Muscle layer of duodenum (tissue), 2 donors: ENCODE measurements around the gene RFPL1.

Source experiments
- H3K27ac ChIP-seq: one replicate; pipeline ENCODE4 v1.7.0; 2013; ENCODE audit warnings: mild to moderate bottlenecking, low read length
- H3K27me3 ChIP-seq: one replicate; pipeline ENCODE4 v1.7.0; 2013; ENCODE audit warnings: low read depth, mild to moderate bottlenecking, control low read depth, low read length
- H3K36me3 ChIP-seq, 2 donors: one replicate each; pipeline ENCODE4 v1.7.0; 2013; ENCODE audit warnings: low read length in 2 of 2, control low read depth in 1 of 2, mild to moderate bottlenecking in 1 of 2; ENCODE audit not compliant: insufficient read depth in 2 of 2, control insufficient read depth in 1 of 2
- H3K4me1 ChIP-seq, 2 donors: one replicate each; pipeline ENCODE4 v1.7.0; 2013; ENCODE audit warnings: low read length in 2 of 2, mild to moderate bottlenecking in 2 of 2, control low read depth in 1 of 2, moderate library complexity in 1 of 2; ENCODE audit not compliant: insufficient read depth in 2 of 2, control insufficient read depth in 1 of 2
- H3K4me3 ChIP-seq, 2 donors: one replicate each; pipeline ENCODE4 v1.7.0; 2013; ENCODE audit warnings: low read length in 2 of 2, low read depth in 1 of 2, mild to moderate bottlenecking in 1 of 2
- H3K9me3 ChIP-seq, 2 donors: one replicate each; pipeline ENCODE4 v1.7.0; 2013; ENCODE audit warnings: low read length in 2 of 2, control low read depth in 1 of 2, mild to moderate bottlenecking in 1 of 2; ENCODE audit not compliant: control insufficient read depth in 1 of 2
- donor health status: healthy.

The RFPL1 gene

DNA sequence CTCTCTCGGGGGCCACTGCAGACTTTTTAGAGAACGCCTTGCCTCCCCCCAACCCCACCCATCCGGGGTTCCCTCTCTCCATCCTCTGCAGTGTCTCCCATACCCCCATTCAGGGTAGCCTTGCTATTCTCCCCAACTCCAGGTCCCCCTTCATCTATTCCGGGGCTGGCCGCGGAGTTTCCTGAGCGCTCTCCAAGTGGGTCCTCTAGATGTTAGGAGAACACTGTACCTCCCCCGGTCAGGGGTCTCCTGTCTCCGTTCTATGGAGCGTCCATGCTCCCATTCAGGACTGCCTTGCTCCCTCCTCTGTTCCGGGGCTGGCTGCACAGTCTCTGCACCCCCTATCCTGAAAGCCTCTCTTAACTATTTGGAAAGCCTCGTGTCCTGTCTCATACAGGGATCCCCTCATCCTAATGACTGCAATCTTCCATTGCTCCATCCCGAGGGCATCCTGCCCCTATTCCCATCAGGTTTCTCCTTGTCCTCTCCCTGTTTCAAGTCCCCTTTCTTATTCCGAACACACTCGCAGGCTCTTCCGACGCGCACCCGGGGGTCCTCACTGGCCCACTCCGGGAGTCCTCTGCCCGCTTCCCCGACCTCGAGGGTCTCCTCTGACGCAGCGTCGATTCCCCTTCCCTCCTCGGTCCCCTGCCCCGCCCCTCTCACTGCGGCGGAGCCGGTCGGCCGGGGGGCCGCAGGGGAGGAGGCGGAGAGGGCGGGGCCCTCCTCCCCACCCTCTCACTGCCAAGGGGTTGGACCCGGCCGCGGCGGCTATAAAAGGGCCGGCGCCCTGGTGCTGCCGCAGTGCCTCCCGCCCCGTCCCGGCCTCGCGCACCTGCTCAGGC, 41.3 kb downstream of the RFPL1 start, which contains the start of gene NEFH:
Gene NEFH (plus strand): TSS at position 802 of the 845 bp plus-strand sequence. CDS start 45 bp downstream, outside the sequence.
- no peaks in the 10 kb centered on the region for H3K9me3 ChIP-seq
- peak within 1 kb of the TSS in 1 of 2 donors; percentile 52 for H3K4me3 ChIP-seq
- H3K36me3 ChIP-seq: no peaks in the 10 kb centered on the region
- H3K4me1 ChIP-seq: peaks cover 0 to 17% of the 10 kb centered on the region in 2 donors
- H3K27ac ChIP-seq: no peak within 1 kb of the TSS
- H3K27me3 ChIP-seq: peaks cover 43% of the 10 kb centered on the region

DNA sequence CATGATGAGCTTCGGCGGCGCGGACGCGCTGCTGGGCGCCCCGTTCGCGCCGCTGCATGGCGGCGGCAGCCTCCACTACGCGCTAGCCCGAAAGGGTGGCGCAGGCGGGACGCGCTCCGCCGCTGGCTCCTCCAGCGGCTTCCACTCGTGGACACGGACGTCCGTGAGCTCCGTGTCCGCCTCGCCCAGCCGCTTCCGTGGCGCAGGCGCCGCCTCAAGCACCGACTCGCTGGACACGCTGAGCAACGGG, 41.8 kb downstream of the RFPL1 start:
- Histone ChIP-seq H3K36me3 (no peaks in the 10 kb centered on the region), H3K9me3 (no peaks in the 10 kb centered on the region), H3K27ac (no peak overlapping the region), H3K4me1 (peaks cover 0 to 17% of the 10 kb centered on the region in 2 donors), H3K27me3 (peaks cover 43% of the 10 kb centered on the region), H3K4me3 (peak overlapping the region in 1 of 2 donors; percentile 52)

DNA sequence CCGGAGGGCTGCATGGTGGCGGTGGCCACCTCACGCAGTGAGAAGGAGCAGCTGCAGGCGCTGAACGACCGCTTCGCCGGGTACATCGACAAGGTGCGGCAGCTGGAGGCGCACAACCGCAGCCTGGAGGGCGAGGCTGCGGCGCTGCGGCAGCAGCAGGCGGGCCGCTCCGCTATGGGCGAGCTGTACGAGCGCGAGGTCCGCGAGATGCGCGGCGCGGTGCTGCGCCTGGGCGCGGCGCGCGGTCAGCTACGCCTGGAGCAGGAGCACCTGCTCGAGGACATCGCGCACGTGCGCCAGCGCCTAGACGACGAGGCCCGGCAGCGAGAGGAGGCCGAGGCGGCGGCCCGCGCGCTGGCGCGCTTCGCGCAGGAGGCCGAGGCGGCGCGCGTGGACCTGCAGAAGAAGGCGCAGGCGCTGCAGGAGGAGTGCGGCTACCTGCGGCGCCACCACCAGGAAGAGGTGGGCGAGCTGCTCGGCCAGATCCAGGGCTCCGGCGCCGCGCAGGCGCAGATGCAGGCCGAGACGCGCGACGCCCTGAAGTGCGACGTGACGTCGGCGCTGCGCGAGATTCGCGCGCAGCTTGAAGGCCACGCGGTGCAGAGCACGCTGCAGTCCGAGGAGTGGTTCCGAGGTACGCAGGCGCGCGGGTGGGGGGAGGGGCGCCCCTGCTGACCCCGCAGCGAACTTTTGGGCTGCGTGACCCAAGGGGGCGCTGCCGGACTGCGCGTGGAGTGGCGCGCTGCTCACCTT, 42.3 kb downstream of the RFPL1 start:
- peaks cover 43% of the 10 kb centered on the region for H3K27me3 ChIP-seq
- H3K4me3 ChIP-seq: peak overlapping the region in 1 of 2 donors; percentile 52
- H3K27ac ChIP-seq: no peak overlapping the region
- no peaks in the 10 kb centered on the region for H3K36me3 ChIP-seq
- H3K9me3 ChIP-seq: no peaks in the 10 kb centered on the region
- H3K4me1 ChIP-seq: peaks cover 0 to 17% of the 10 kb centered on the region in 2 donors

DNA sequence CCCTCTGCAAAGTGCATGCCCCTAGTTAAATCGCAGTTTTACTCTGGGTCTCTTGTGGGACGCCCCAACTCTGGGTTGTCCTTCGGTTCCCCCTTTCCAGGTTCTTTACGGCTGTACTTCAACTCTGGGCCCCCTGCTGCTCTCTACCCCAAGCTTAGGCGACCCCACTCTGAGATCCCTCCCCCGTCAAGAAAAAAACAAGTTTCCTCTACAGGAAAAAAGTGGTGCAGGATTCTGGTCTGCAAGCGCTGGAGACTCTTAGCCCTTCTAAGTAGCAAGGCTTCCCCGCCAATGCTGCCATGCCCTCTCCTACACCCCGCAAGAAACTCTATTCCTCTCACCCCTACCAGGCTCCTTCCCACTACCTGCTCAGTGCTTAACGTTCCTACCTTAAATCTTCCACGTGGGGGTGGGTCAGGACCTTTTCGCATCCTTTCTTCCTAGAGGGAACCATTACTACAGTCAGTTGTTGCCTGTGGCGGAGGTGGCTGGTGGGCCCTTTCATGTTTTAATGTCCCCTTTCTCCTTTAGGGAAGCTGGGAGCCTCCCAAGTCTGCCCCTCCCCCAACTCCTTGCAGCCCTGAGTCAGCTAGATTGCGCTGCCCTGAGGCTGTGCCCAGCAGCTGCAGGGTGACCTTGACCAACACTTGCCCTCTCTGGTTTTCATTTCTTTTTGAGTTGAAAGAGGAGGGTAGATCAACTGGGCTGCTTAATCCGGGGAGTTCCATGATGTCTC, 43.0 kb downstream of the RFPL1 start:
- no peaks in the 10 kb centered on the region for H3K9me3 ChIP-seq
- no peaks in the 10 kb centered on the region for H3K36me3 ChIP-seq
- H3K4me1 ChIP-seq: peaks cover 0 to 17% of the 10 kb centered on the region in 2 donors
- peak overlapping the region in 1 of 2 donors; percentile 52 for H3K4me3 ChIP-seq
- H3K27ac ChIP-seq: no peak overlapping the region
- H3K27me3 ChIP-seq: peaks cover 43% of the 10 kb centered on the region

DNA sequence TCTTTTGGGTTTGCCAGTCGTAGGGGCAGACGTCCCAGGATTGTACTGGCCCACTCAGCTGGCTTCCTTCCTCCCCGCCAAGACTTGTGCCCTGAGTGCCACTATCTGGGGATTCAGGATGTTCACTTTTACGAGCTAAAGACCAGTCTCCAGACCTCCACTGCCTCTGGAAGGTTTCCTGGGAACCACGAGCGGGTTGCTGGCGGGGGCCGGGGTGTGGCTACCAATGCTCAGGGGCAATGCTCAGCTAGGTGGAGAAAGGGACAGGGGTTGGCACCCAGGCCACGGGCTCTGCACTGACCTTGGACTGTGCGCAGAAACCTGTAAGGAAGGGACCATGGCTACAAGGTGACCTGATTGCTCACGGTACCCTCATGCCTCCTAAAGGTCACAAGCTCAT, 43.9 kb downstream of the RFPL1 start:
- H3K27me3 ChIP-seq: peaks cover 43% of the 10 kb centered on the region
- H3K27ac ChIP-seq: no peak overlapping the region
- H3K36me3 ChIP-seq: no peaks in the 10 kb centered on the region
- peaks cover 0 to 17% of the 10 kb centered on the region in 2 donors for H3K4me1 ChIP-seq
- no peaks in the 10 kb centered on the region for H3K9me3 ChIP-seq
- H3K4me3 ChIP-seq: no peak overlapping the region

DNA sequence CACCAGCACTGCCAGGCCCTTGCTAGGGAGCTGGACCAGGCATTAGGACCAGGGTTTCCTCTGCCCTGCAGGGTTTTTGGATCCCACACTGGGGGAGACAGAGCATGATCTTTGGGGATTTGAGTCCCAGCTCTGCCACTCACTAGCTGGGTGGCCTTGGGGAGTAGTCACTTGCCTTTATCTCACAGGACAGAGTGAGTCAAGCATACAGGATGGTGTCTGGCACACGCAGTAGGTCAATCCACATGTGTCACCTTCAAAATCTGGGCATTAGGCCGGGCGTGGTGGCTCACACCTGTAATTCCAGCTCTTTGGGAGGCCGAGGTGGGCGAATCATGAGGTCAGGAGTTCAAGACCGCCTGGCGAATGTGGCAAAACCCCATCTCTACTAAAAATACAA, 44.3 kb downstream of the RFPL1 start:
- Histone ChIP-seq H3K9me3 (no peaks in the 10 kb centered on the region), H3K36me3 (no peaks in the 10 kb centered on the region), H3K4me1 (peaks cover 0 to 17% of the 10 kb centered on the region in 2 donors), H3K4me3 (no peak overlapping the region), H3K27ac (no peak overlapping the region), H3K27me3 (peaks cover 42% of the 10 kb centered on the region)

DNA sequence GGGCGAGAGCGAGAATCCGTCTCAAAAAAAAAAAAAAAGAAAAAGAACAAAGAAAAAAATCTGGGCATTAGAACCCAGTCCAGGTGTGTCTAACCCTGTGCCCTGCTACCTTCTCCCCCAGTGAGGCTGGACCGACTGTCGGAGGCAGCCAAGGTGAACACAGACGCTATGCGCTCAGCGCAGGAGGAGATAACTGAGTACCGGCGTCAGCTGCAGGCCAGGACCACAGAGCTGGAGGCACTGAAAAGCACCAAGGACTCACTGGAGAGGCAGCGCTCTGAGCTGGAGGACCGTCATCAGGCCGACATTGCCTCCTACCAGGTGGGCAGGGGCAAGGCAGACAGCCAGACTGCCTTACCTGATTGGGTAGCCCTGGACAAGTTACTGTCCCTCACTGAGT, 44.9 kb downstream of the RFPL1 start:
- Histone ChIP-seq H3K27me3 (peaks cover 37% of the 10 kb centered on the region), H3K27ac (no peak overlapping the region), H3K4me1 (peaks cover 0 to 17% of the 10 kb centered on the region in 2 donors), H3K4me3 (no peak overlapping the region), H3K36me3 (no peaks in the 10 kb centered on the region), H3K9me3 (no peaks in the 10 kb centered on the region)

DNA sequence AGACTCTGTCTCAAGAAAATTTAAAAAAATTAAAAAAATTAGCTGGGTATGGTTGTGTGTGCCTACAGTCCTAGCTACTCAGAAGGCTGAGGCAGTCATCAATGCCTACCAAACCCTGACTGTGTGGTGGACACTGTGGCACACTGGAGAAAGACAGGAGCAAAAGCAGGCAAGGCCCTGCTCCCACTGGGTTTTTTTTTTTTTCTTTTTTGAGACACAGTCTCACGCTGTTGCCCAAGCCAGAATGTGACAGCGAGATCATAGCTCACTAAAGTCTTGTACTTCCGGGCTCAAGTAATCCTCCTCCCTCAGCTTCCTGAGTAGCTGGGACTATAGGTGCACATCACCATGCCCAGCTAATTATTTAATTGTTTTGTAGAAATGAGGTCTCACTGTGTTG, 46.3 kb downstream of the RFPL1 start:
- Histone ChIP-seq H3K4me3 (no peak overlapping the region), H3K27me3 (peaks cover 24% of the 10 kb centered on the region), H3K4me1 (peaks cover 0 to 17% of the 10 kb centered on the region in 2 donors), H3K9me3 (no peaks in the 10 kb centered on the region), H3K27ac (no peak overlapping the region), H3K36me3 (no peaks in the 10 kb centered on the region)

DNA sequence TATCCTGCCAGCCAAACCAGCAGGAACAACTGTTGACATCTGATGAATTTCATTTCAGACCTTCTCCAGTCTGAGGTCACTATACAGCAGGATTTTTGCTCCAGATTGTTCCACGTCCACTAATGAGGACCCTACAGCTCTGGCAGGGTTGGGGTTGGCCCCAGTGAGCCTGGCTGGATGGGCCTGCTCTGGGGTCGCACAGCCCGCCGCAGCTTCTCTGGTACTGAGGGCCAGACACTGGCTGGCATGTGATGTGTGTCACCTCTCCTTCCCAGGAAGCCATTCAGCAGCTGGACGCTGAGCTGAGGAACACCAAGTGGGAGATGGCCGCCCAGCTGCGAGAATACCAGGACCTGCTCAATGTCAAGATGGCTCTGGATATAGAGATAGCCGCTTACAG, 47.1 kb downstream of the RFPL1 start:
- Histone ChIP-seq H3K27me3 (peaks cover 16% of the 10 kb centered on the region), H3K9me3 (no peaks in the 10 kb centered on the region), H3K4me3 (no peak overlapping the region), H3K36me3 (no peaks in the 10 kb centered on the region), H3K27ac (no peak overlapping the region), H3K4me1 (peaks cover 0 to 9% of the 10 kb centered on the region in 2 donors)

DNA sequence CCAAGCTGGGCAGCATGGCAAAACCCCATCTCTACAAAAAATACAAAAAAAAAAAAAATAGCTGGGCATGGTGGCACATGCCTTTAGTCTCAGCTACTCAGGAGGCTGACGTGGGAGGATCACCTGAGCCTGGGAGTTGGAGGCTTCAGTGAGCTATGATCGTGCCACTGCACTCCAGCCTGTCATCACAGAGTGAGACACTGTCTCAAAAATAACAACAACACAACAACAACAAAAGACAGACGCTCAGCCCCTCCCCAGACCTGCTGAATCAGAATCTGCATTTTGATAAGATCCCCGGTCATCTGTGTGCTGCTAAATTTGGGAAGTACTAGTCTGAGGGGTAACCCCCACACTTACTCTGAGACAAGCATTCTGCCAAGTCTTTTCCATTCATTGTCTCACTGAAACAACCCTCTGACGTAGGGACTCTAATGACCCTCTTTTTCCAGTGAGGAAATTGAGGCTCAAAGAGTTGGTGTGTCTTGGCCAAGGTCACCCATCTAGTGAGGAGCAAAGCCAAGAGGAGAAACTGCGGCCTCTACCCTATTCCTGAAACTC, 49.1 kb downstream of the RFPL1 start:
- Histone ChIP-seq H3K9me3 (no peaks in the 10 kb centered on the region), H3K4me3 (no peak overlapping the region), H3K36me3 (no peaks in the 10 kb centered on the region), H3K4me1 (no peaks in the 10 kb centered on the region), H3K27me3 (no peaks in the 10 kb centered on the region), H3K27ac (no peak overlapping the region)
